SKM-1 (cell line): ENCODE measurements around the gene MTUS2.

Experiments used
- DNase-seq: peaks from one replicate; lab custom pipeline; 2025; ENCODE audit not compliant: unreplicated experiment; lab: John Stamatoyannopoulos, UW

The MTUS2 gene

DNA sequence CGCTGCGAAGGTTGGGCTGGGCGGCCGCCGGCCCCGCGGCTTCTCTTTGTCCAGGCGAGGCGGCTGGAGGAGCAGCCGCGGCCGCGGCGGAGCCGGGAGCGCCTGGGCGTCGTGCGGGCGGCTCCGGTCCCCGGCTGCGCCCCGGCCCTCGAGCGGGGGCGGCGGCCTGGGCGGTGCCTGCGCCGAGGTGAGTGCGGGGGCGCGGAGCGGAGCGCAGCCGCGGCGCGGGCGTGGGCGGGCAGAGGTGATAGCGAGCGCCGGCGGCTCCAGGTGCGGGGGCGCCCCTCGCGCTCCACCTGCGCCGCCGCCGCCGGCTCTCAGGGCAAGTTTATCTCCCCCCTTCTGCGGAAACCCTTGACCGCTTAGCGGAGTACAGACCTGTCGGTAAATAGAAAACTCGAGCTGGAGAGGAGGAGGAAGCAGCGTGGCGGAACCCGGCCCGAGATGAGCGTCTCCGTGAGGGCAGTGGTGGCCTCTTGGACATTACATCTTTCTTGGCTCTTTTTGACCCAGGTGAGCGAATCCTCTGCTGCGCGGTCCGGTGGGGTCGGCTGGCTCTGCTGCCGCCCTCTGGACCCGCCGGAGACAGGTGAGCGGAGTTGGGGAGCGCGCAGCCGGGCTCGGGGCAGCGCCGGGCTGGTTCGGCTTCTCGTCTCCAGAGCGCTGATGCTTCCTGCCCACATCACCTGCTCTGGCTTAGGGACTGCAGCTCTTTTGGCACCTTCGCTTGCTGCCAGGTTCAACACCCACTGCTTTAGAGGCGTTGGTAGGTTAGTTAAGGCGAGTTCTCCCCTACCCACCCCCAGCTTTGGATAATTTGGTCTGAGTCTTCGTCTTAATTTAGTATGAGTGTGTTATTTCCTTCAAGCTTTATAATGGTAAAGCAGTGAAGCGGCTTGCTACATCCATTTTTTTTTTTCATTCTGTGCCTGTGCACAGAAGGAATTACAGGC, at the start of gene MTUS2:
Gene MTUS2 (plus strand): TSS at position 241 of the 953 bp plus-strand sequence.
- DNase-seq, result no peak

DNA sequence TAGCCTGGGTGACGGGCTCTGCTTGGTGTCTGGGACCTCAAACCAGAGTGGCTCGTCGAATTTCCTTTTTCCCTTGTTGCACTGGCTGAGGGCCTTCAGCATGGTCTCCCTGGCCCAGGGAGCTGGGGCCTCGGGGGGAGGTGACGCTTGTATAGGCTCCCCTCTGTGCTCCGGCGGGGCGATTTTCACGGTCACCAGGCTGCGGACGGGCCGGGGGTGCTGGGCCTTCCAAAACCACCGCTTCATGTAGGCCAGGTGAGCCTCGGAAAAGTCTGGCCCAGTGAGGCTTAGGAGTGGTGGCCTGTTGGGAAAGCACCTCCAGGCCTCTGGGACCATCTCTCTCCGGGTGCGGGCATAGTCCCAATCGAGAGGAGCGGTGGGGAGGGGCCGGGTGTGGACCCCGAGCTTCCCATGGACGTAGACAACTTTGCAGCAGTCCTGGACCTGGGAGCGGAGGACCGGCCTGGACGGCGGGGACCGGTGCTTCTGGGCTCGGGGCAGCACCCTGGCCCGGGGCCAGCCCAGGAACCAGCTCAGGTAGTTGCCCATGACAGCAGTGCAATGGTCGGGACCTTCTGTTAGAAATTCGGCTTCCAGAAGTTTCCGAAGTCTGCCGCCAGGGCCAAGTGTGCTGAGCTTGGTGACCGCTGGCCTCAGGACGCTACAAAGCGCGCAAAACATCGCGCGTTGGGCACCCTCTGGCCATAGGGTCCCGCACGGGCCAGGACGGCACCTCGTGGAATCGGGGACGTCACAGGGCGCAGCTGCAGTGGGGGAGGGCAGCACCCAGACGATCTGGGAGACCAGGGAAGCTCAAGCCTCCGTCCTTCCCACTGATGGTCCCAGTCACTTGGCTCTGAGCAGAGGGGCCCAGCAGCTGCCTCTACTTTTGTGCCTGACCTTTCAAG, 41.6 kb upstream of the MTUS2 start:
- DNase-seq, result no peak

DNA sequence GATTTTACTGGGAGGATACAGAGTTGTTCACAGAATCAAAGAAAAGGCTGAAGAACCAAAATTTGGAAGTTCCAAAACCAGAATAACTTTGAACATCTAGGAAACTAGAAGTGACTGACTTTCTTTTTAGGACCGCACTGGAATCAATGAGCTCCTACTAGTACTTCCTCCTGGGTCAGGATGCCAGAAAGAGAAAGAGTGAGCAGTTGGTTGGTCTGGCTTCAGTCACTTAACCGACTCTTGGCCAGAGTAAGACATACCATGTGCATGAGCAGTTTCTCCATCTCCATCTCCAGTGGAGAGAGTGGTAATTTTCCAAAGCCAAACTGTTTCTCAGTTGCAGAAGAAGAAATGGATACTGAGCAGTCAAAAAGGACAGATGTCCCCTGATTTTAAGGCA, 27.1 kb upstream of the MTUS2 start:
- DNase-seq, result no peak

DNA sequence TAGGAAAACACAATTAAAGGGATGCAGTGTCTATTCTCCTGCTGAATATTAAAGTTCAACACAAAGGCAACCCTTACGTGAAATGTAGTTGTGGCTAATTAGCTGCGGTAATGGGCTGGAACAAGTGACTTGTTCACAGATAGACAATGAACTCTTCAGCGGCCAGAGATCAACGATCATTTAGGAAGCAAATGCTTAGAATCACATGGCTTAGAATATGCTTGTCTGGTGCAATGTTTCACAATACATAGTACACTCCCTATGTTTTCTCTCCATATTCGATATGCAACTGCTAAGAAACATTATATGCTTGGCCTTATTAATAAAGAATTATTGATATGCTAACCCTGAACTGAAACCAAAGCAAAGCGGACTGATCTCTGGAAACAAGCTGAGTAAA, 25.7 kb upstream of the MTUS2 start:
- no peak for DNase-seq

DNA sequence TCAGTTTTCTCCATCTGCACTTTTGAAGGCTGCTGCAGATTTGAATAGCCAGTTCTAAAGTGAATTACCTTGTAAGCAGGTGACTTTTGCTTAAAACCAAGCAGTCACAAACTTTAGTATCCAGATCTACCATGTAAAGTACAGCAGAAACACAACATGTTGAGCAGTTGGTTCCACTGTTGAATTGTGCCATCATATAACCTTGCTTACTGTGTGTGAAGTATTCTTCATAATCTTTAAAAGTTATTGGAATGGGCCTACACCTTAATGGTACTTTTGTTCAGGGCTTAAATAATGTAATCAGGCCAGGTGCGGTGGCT, 23.2 kb upstream of the MTUS2 start:
- DNase-seq, result no peak

DNA sequence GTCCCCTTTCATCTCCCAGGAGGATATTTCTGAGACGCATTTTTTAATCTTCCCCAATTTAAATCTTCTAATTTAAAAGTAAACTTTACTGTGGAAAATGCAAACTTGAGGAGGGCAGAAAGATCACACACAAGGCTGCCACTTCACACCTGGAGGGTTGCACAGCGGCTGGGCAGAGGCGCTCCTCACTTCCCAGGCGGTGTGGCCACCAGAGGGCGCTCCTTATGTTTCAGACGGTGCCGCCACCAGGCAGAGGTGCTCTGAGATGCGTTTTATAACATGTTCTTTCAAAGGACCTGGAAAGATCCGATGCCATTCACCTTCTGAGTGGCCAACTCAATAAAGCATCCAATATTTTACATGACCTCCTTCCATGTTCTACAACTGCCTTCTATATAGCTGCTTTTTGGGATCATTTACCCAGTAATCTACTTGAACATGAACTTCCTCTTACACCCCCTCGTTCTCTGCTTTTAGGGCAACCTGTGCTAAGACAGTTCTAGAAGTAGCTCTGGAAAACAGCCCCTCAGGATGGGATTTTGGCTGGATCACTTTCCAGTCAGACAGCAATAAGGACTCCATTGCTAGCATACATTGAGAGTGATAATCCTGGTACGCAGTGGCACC, 14.8 kb upstream of the MTUS2 start:
- no peak for DNase-seq

DNA sequence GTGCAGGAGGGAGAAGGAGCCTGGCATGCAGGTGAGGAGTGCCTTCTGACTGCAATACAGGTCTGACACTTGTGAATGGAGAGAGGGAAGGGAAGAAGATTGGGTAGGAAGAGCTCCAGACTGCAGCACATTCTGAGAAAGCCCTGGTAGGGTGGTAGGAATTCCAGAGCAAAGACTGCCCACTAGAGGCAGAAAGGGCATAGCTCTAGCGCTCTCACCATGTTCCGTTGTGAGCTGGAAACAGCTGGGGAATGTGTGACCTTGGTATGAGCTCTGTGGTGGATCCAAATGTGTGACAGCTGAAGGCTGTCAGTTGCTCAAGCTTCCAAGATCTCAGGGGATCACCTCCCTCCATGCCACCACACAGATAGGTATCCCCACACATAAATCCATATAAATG, 2.9 kb upstream of the MTUS2 start:
- no peak for DNase-seq

DNA sequence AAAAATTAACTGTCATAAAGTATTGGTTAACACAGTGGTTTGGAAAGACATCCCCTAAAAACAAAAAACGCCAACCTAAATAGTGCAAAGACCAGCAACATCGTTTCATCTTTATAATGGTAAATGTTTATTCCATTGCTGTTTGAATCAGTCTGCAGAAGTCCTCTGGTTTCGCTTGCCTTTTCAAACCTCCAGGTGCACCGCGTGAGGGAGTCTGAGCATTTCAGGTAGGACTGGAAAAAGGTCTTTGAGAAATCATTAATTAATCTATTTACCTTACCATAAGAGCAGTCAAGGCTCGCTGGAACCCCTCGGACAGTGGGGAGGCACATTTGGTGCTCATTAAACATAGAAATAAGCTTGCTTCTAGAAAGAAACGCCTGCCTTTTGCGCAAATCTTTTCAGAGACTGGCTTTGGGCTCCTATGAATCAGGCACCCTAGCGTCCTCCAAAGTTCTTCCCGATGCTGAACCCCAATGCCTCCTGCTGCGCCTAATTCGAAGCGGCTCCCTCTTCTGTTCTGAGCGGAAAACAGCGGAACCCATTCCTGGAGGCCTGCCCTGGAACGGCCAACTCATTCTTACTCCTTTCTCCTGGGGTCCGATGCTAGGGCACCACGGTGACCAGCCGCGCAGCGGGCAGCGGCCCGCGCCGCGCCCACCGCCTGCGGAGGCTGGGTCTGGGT, 951 bp upstream of the MTUS2 start:
- no peak for DNase-seq

DNA sequence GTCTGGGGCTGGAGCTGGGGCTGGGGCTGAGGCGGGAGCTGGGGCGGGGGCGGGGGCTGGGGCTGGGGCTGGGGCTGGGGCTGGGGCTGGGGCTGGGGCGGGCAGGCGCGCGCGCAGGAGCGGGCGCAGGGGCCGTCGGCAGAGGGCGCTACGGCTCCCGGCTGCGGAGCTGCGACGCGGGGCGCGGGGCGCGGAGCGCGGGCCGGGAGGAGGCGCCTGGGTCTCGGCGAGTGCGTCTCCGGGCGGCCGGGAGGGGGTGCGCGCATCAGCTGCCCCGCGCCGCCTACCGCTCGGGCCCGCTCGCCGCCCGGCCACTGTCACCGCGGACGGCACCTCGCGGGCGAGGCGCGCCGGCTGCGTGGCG, 422 bp upstream of the MTUS2 start:
- DNase-seq, result peak; percentile 5

DNA sequence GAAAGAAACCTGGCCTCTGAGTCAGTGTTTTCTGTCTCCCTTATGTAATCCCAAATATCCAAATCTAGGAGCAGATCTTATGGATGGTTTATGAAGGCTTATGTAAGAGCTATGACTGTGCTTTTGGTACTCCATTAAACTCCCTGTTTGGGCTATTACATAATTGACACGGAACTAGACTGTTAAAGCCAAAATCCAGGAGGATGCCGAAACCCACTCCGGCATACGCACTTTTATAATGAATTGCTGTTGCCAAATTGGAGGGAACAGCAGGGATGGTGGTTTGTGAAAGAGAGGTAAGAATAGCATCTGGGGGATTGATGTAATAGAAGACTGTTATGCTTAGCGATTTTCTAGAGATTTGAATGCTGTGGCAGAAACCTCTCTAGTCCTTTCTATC, 2.0 kb downstream of the MTUS2 start:
- DNase-seq, result no peak

DNA sequence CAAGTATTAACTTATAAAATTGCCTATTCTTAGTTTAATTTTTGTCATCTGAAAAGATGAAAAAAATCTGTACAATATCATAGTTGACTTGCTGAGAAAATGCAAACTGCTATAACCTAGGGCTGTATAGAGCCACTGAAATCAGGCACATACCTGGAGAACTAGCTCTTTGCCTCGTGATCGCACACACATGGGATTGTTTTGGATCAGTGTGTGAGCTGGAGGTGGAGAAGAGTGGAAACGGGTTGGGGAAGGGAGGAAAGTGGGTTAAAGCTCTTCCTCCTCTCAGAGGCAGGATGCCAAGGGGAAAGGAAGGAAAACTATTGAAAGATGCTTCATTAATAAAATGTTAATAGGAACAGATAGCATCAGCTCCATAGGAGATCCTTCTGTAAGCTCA, 2.7 kb downstream of the MTUS2 start:
- no peak for DNase-seq

DNA sequence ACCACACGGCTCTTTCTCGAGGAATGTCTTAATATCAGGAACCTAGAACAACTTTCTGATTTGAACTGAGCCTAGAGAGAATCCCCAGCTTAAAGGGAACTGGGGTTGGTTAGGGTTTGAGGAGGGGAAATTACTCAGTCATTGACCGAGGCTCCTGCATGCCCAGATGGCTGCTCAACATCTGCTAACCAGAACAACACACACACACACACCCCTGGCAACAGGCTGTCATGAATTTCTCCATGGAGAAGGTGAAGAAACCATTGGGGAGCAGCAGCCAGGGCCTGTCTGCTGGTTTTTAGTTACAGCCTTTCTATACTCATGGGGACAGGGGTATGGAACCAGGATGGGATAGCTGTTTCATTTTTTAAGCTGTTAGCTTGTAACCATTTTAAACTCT, 5.2 kb downstream of the MTUS2 start:
- no peak for DNase-seq

DNA sequence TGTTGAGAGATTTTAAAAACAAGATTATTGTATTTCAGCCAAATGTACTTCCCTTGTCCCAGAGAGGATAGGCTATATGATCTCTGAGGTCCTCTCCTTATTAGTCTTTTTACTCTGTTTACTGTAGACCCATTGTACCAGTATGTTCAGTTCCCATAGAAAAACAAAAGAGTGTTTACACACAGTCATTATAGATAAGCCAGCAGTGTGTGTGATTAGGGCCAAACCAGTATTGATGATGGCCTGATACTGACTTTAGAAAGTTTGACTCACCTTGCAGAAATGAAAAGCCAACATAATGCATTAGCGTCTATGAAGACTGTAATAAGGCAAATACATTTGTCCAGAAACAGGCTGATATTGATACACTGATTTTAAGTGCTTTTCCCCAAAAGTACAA, 6.2 kb downstream of the MTUS2 start:
- DNase-seq, result no peak

DNA sequence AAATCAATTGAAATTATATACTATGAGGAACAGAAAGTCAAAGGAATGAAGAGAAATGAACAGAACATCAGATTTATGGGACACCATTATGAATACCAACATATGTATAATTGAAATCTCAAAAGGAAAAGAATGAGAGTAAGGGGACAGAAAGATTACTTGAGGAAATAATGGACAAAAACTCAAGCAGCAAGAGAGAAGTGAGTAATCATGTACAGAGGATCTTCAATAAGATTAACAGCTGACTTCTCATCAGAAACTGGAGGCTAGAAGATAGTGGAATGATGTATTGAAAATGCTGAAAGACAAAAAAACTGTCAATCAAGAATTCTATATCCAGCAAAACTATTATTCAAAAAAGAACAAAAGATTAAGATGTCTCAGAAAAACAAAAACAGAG, 10.4 kb downstream of the MTUS2 start:
- no peak for DNase-seq

DNA sequence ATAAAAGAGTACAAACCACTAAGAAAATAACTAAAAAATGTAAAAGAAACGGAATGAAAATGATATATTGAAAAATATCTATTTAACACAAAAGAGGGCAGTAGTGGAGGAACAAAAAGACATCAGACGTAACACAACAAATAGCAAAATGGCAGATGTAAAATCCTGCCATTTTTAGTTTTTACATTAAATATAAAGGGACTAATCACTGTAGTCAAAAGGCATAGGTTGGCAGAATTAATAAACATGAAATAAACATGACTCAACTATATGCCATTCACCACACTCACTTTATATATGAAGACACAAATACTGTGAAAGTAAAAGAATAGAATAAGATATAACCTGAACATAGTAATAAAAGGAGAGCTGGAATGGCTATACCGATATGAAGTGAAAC, 11.0 kb downstream of the MTUS2 start:
- no peak for DNase-seq

DNA sequence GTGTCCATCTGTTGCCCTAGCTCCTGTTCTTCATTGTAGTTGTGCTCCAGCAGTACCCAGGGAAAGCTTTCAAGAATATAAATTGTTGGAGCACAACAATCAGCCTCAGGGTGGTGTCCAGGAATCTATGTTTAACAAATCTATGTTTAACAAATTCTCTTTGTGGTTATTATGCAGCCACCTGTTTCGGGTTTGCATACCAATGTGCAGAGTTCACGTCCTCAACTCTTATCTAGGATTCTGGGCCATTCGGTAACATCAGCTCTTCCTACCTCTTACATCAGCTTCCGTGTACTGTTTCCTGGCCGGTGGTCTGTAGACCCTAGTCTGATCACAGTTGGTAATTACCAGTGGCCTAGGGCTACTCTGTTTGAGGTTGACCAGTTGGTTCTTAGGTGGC, 17.0 kb downstream of the MTUS2 start:
- no peak for DNase-seq

DNA sequence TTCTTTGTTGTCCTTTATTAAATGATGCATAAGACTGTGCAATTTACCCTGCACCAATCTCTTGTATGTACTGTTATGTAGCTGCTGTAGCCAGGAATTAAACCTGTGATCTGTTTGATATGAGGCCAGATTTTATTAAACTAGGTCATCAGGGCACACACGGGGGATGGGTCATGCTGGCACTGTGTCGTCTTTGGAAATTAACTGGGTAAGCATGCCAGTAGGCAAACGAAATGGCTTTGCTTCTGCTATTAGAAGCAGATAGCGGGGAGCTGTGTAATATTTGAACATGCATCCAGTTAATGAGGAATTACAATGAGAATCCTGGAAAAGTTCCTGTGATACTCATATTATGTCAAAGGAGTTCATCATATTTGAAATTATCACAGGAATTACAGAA, 23.5 kb downstream of the MTUS2 start:
- no peak for DNase-seq

DNA sequence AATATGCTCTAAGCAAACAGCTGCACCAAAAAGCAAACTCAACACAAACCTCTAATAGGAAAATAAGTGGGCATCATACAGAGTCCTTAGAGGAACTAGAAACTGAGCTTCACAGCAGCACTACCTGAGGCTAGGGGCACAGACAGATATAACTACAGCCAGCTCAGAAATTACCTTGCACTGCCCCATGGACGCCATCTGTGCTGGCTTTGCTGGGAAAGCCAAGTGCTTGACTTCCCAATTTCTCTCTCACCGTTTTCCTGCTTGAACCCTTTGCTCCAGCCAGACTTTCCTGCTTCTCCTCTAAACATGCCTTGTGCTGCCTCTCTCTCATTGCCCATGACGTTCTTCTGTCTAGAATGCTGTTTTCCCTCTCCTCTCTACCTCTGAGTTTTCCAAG, 29.3 kb downstream of the MTUS2 start:
- no peak for DNase-seq

DNA sequence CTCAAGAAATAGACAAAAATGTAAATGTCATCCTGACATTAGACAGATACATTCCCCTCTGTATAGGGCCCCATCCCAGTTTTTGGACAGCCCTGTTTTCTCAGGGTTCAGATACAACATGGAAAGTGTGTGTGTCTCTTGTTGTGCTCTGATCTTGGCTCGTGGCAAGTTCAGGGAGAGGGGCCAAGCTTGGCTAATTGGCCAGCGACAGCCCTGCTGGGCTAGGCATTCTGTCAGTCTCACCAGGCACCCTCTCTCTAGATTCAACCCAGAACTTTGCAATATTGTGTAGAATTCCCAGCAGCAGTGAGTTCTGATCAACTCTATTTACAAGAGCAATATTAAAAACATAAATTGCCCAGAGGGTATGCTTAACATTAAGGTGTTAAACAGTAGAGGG, 30.1 kb downstream of the MTUS2 start:
- no peak for DNase-seq

DNA sequence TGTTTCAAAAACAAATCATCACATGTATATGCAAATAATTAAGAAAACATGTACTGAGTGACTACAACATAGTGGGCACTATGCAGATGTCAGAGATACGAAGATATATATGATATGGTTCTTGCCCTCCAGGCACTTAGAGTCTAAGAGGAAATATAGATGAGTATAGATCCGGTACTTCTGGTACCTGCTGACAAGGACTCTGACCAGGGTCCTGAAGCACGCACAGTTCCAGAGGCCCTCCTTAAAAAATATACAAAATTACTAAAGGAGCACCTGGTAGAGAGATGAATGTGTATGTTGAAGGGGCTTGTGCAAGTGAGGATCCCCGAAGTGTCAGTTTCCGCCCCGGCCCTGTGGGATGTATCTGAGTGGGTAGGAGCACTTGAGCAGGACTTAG, 31.3 kb downstream of the MTUS2 start:
- no peak for DNase-seq

DNA sequence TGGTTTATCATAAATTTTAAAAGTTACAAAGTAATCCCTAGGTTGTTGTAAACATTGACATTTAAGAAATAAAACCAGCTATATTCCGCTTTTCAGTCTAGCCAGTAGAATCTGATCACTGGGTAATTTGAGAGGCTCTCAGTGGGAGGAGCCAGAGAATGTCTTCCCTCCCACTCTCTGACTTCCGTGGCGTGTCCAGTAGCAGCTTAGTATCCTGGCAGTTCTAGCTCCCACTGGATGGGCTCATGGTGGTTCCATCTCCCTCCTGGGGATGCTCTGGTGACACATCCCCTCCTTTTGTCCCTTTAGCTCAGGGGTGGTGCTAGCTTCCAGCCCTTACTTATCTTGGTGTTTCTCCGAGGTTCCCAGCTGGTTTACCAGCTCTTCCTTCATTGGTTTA, 34.5 kb downstream of the MTUS2 start:
- no peak for DNase-seq
